DOHH2 (cell line): Measurements from ENCODE around the gene PSMG1.

Source experiments
- H3F3A ChIP-seq: fragments of 200-600 bp; sonication (generic), shearing (Covaris generic); 2 replicates; pipeline ENCODE4 v1.6.0; 2016; ENCODE audit warnings: antibody characterized with exemption, mild to moderate bottlenecking; ENCODE audit not compliant: control insufficient read depth, insufficient read depth
- H3K27ac ChIP-seq: fragments of 200-600 bp; sonication (generic); 2 replicates; pipeline ENCODE4 v1.5.1; 2014; ENCODE audit warnings: low read depth, mild to moderate bottlenecking, low read length, moderate library complexity
- H3K27me3 ChIP-seq: fragments of 200-600 bp; sonication (generic); 2 replicates; pipeline ENCODE4 v1.6.1; 2014; ENCODE audit warnings: mild to moderate bottlenecking, low read length, mixed read lengths; ENCODE audit not compliant: control insufficient read depth
- H3K36me3 ChIP-seq: fragments of 200-600 bp; sonication (generic); 2 replicates; pipeline ENCODE4 v1.6.1; 2014; ENCODE audit warnings: mild to moderate bottlenecking, low read length, moderate library complexity, mixed read lengths; ENCODE audit not compliant: control insufficient read depth
- H3K4me1 ChIP-seq: fragments of 200-600 bp; sonication (generic); 2 replicates; pipeline ENCODE4 v1.6.1; 2014; ENCODE audit warnings: mild to moderate bottlenecking, low read length, mixed read lengths; ENCODE audit not compliant: control insufficient read depth
- H3K4me2 ChIP-seq: fragments of 200-600 bp; sonication (generic); 2 replicates; pipeline ENCODE4 v1.6.0; 2014; ENCODE audit warnings: mild to moderate bottlenecking, low read length, moderate library complexity
- H3K4me3 ChIP-seq: fragments of 200-600 bp; sonication (generic); 2 replicates; pipeline ENCODE4 v1.5.1; 2014; ENCODE audit warnings: mild to moderate bottlenecking, low read length, mixed read lengths
- H3K79me2 ChIP-seq: fragments of 200-600 bp; sonication (generic); 2 replicates; pipeline ENCODE4 v1.6.1; 2014; ENCODE audit warnings: mild to moderate bottlenecking, low read length, mixed read lengths; ENCODE audit not compliant: control insufficient read depth
- H3K9me2 ChIP-seq: fragments of 200-600 bp; sonication (generic); replicated peaks from 2 replicates; pipeline ENCODE4 v1.6.1; 2014; ENCODE audit warnings: mild to moderate bottlenecking, low read length, mixed read lengths; ENCODE audit not compliant: control insufficient read depth
- H3K9me3 ChIP-seq: fragments of 200-600 bp; sonication (generic); 2 replicates; pipeline ENCODE4 v1.6.1; 2014; ENCODE audit warnings: antibody characterized with exemption, low read length, mixed read lengths; ENCODE audit not compliant: control insufficient read depth, insufficient read depth
- H4K20me1 ChIP-seq: fragments of 200-600 bp; sonication (generic); 2 replicates; pipeline ENCODE4 v1.6.0; 2014; ENCODE audit warnings: low read depth, mild to moderate bottlenecking, antibody characterized with exemption, low read length, moderate library complexity; ENCODE audit not compliant: control insufficient read depth, insufficient read depth
- CTCF ChIP-seq: fragments of 200-600 bp; sonication (generic); IDR thresholded peaks from one replicate; pipeline ENCODE4 v1.5.1; 2014; ENCODE audit warnings: antibody characterized with exemption, mild to moderate bottlenecking, low read depth, low read length; ENCODE audit not compliant: poor library complexity, severe bottlenecking
- EZH2phosphoT487 ChIP-seq: fragments of 200-600 bp; sonication (generic); IDR thresholded peaks from 2 replicates; pipeline ENCODE4 v1.6.1; 2017; ENCODE audit warnings: borderline replicate concordance, mild to moderate bottlenecking, antibody characterized with exemption, low read length, moderate library complexity, mixed read lengths

The PSMG1 gene

GRCh38 chr21:39183272-39184049 is at the start of gene PSMG1:
TSS of gene PSMG1 (minus strand) at chr21:39183451. CDS start at chr21:39183385, 66 bp downstream.
- Histone ChIP-seq H3K79me2 (peaks cover 35% of the 10 kb centered on the region), H3K36me3 (peaks cover 41% of the 10 kb centered on the region), H3K27me3 (no peaks in the 10 kb centered on the region), H3K9me2 (no peaks in the 10 kb centered on the region), H3K4me3 (peak within 1 kb of the TSS; percentile 91), H4K20me1 (no peaks in the 10 kb centered on the region; the same call in 1 of the 2 replicates), H3K4me2 (peak within 1 kb of the TSS; percentile 92), H3K27ac (peak within 1 kb of the TSS; percentile 75), H3K9me3 (no peaks in the 10 kb centered on the region), H3F3A (peaks cover 38% of the 10 kb centered on the region), H3K4me1 (peaks cover 52% of the 10 kb centered on the region)
- no peak for TF ChIP-seq EZH2phosphoT487
- TF ChIP-seq CTCF, result no peak

- H3K27me3 ChIP-seq, result no peaks in the 10 kb centered on the region
- H3K4me1 ChIP-seq, result no peaks in the 10 kb centered on the region
- no peaks in the 10 kb centered on the region for H4K20me1 ChIP-seq
- H3K9me2 ChIP-seq, result no peaks in the 10 kb centered on the region
- H3K36me3 ChIP-seq, result peaks cover 96% of the 10 kb centered on the region
- H3K4me2 ChIP-seq, result no peak overlapping the region
- H3K4me3 ChIP-seq, result no peak overlapping the region
- no peaks in the 10 kb centered on the region for H3K9me3 ChIP-seq
- no peak overlapping the region for H3K27ac ChIP-seq
- H3K79me2 ChIP-seq, result peaks cover 56% of the 10 kb centered on the region
- H3F3A ChIP-seq, result peaks cover 4% of the 10 kb centered on the region; the same call in 1 of the 2 replicates
- TF ChIP-seq EZH2phosphoT487 (no peak), CTCF (no peak)
Observed at GRCh38 chr21:39232861-39233291, 49.6 kb upstream of the PSMG1 start.

GRCh38 chr21:39224930-39225329 is 41.7 kb upstream of the PSMG1 start:
- H3K4me3 ChIP-seq, result no peak overlapping the region
- TF ChIP-seq CTCF, result no peak
- no peak for TF ChIP-seq EZH2phosphoT487

More at GRCh38 chr21:39224930-39225329, 41.7 kb upstream of the PSMG1 start:
- Histone ChIP-seq H3K9me3 (no peaks in the 10 kb centered on the region), H4K20me1 (no peaks in the 10 kb centered on the region; the same call in 1 of the 2 replicates), H3K27ac (no peak overlapping the region), H3K36me3 (peaks cover 93% of the 10 kb centered on the region), H3F3A (peaks cover 4% of the 10 kb centered on the region; the same call in 1 of the 2 replicates), H3K4me2 (no peak overlapping the region), H3K9me2 (no peaks in the 10 kb centered on the region), H3K79me2 (peaks cover 6% of the 10 kb centered on the region; the same call in 1 of the 2 replicates), H3K27me3 (no peaks in the 10 kb centered on the region), H3K4me1 (no peaks in the 10 kb centered on the region)
